NCI-H2227 (cell line): ENCODE results near the gene KRT77.
"Not testable (repeated sequence)": the region's sequence is repeated elsewhere in the genome, so short reads cannot be mapped to it uniquely, and the experiment has no call there.

Experiments used
- DNase-seq: peaks from one replicate; lab custom pipeline; 2025; ENCODE audit not compliant: unreplicated experiment; lab: John Stamatoyannopoulos, UW

KRT77 gene

DNA sequence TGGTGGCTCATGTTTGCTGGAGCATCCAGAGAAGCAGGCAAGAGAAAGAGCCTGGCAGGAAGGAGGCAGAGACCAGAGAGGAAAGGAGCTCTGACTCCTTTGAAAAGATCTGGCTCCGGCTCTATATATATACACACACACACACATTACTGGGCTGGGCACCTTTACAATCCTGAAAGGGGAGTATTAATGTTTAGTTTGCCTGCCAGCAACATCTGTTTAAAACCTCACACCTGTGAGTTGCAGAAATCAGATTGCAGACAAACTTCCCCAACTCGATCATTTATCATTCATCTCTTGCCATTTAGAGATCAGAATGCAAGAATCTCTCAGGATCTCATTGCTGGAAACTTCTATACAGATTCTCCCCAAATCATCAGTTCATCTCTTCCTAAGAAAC lies at the start of gene KRT77:
Gene KRT77, minus strand, starts transcription at position 101 of the 400 bp plus-strand sequence. Its CDS starts 90 bp downstream, at position 11.
- DNase-seq: no peak

DNA sequence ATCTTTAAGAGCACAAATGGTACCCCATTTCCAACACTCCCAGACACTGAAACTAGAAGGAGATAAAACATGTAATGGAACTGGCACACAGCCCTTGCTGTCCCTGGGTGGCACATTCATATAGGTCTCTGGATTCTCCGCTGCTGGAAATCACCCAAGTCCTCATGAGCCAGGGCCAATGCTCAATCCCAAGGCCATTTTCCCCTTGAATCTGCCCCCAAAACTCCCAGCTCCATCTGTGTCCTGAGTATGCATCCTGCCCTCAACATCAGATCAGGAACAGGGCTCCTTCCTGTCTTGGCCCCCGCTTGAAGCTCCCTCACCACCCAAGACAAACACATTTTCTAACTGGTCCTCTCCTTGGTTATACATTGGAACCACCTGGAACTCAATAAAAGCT lies 49.2 kb upstream of the KRT77 start:
- DNase-seq: no peak

DNA sequence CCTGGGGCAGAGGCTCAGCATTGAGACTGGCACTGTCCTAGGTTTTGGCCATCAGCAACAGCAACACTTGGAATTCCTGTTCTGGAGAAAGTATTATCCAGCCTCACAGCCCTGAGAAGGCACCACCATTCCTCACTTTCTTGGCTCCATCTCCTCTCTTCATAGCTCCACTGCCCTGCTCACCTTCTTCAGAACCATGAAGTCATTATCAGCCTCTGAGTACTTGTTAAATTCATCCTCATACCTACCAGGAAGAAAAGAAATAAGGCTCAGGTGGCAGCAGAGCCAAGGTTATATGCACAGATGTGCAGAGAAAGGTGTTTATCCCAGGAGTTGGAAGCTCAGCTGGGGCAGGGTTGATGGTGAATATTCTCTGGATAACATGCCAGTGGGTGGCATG lies 48.5 kb upstream of the KRT77 start:
- no peak for DNase-seq

DNA sequence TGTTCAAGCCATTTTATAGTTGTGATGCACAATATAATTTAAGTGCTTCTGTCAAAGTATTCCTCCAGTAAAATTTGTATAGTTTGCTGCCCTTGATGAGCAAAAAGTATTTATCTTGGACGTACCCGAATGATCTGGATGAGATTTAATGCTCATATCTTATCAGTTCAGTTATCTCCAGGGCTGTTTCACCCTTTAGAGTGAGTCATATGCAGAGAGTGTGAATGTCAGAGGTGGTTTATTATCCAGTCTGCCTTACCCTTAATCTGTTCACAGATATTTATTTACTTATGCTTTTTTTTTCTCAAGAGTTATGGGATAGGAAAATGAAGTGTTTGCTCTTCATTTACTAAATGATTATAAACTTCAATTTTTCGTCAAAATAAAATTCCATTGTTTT lies 47.2 kb upstream of the KRT77 start:
- not testable (repeated sequence) for DNase-seq

DNA sequence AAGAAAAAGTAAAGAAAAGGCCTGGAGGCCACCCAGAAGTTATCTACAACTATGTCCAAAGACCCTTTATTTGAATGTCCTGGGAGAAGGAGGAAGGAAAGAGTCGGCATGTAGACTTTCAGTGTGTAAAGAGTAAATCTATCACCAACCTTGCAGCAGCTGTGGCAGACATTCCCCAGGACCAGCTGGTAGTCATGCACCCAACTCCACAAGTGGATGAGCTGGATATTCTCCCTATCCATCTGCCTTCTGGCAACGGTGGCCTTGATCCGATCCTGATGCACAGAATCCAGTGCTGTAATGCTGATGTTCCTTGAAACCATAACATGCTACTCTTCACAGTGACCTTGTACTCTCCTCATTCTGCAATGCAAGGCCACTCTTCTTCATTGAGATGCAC lies 46.5 kb upstream of the KRT77 start:
- no peak for DNase-seq

DNA sequence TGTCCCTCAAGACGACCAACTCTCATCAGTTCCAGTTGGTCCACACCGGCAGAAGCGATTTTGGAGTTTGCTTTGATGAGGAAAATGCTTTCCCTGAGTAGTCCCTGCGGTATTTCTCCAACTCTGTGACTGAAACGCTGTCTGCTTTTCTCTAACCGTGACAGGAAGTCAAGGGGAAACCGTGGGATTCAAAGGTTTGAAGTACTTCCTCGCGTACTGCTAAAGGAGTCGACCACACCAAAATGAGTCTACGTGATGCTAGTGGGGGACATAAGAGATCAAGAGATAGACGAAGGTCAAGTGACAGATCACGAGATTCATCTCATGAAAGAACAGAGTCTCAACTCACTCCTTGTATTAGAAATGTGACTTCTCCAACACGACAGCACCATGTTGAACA lies 45.3 kb upstream of the KRT77 start:
- no peak for DNase-seq

DNA sequence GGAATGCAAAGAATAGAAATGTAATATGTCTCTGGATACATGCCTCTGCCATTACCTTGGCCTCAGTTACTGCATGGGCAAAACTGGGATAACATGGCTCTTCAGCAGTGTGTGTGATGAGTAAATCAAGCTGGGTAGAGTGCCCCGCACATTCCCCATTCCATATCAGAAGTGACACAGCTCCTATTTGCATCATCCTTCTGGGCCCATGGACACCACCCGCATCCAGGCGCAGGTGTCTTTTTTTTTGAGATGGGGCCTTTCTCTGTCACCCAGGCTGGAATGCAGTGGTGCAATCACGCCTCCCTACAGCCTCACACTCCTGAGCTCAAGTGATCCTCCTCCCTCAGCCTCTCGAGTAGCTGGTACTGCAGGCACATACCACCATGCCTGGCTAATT lies 42.2 kb upstream of the KRT77 start:
- no peak for DNase-seq

DNA sequence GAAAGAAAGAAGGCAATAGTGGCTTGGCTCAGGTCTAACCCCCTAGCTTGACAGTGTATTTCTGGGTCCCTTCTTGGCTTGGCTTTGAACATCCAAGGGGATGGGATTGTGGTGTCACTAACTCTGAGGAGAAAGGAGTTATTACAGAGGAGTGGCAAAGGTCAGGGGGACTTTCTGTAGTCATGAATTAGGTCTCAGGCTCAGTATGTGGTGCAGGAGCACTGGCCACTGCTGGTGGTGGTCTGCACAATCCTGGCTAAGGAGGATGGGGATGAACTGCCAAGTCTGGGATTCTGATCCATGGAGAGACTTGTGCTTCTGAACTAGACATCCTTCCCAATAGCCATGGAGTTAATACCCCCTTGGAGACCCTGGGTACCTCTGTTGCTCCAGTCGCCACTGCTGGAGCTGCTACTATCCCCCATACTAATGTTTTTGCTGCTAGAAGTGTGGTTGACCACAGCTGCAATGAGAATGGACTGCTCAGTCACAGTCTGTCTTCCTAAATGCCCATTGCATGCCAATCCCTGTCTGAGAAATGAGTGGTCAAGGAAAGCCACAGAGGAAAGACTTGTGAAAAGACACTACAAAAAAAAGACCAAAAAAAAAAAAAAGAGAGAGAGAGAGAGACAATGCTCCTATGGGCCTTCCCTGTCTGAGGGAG lies 41.3 kb upstream of the KRT77 start:
- no peak for DNase-seq

DNA sequence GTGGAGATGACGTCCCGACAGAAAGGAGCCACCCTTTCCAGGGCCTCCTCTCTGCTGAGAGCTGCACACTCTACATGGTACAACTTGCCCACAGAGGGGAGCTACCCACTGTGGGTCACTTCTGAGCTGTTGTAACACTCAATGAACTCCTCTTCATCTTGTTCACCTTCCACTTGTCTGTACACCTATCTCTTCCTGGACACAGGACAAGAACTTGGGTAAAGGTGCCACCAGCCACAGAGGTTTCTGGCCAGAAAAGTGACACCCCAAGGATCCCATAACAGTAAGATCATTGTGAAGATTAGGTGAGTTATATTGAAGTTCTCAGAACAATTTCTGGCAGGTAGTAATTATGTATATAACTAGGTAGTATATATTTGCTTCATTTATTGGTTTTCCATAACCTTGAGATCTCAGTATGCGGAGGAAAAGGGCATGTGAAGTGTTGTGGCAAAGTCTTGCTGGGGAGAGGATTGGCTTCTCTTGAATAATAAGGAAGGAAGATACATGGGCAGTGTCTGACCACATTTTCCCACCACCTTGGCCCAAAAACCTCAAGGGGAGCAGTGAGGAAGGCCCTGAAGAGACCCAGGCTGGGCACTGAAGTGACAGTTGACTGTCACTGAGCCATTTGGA lies 39.6 kb upstream of the KRT77 start:
- DNase-seq: no peak

DNA sequence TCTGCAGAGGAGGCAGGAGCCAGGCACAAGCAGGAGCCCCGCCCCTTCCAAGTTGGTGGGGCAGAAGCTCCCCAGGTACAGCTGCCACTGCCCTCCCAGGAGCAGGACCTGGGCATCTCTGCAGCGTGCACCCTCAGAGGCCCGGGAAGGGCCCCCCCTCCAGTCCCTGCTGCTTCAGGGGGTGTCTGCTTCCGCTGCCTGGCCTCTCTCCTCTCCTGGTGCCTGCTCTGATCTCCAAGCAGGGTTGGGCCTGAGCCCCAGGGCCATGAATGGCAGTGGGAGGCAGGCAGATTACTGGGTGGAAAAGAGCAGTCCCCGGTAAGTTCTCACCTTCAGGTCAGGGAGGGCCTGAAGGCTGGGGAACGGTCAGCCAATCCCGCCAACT lies 38.9 kb upstream of the KRT77 start:
- DNase-seq: no peak

DNA sequence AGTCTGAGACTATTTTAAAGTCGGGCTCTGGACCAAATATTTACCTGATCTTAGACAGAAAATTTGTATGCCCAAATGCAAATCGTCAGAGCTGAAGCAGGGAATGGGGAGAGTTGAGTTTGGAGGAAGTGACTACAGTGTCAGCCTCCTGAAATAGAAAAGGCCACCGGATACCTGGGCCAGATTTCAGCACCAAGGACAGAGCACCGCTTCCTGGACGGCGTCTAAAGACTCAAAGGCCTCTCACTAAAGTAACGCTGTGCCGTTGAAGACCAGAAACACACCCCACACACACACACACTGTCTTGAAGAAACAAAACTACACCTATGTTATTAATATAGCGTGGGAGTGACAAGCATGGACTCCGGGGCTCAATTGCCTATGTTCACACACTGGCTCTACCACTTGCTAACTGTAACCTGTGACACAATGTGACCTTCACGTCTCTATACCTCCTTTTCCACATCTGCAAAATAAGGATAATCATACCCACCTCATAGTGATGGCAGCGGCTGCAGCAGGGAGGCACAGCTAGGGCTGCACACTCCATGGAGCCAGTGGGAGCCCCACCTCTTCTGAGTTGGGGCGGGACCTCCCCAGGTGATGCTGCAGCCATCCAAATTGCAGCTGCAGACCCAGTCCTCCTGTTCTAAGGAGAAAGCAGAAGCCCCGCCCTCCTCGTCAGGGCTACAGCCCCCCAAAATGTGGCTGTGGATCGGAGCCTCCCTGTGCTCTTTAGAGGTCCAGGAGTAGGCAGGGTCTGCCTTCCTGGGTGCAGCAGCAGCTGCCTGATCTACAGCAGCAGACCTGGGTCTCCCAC lies 38.3 kb upstream of the KRT77 start:
- DNase-seq: no peak

DNA sequence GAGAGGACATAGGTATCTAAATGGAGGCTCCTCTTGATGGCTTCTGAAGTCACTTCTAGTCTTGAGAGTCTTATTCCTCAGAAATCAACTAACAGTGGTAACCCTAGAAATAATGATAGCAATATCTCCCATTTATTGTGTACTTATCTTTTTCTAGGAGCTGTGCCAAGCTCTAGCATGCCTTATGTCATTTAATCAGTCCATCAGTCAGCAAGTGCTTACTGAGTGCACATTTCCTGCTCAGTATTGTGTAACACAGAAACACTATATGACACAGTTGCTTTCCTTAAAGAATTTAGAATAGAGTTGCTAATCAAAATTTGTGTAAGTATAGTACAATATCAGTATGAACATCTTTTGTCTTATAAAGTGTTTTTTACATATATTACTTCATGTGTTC lies 37.3 kb upstream of the KRT77 start:
- no peak for DNase-seq

DNA sequence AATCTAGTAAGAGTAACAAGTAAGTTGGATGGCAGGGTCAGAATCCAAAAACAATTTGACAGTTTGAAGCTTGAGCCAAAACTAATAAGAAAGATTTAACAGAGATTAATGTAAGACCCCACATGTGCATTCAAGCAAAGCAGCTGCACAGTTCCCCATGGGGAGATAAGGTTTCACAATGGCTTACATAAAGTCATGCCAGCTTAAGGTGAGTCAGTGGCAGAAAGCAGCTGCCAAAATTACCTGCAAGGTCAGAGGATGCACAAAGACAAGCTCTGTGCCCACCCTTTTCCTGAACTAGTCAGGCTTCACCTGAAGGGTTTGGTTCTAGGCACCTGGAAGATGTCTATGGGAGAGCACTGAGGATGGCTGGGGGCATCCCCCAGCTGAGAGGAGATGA lies 36.6 kb upstream of the KRT77 start:
- no peak for DNase-seq

DNA sequence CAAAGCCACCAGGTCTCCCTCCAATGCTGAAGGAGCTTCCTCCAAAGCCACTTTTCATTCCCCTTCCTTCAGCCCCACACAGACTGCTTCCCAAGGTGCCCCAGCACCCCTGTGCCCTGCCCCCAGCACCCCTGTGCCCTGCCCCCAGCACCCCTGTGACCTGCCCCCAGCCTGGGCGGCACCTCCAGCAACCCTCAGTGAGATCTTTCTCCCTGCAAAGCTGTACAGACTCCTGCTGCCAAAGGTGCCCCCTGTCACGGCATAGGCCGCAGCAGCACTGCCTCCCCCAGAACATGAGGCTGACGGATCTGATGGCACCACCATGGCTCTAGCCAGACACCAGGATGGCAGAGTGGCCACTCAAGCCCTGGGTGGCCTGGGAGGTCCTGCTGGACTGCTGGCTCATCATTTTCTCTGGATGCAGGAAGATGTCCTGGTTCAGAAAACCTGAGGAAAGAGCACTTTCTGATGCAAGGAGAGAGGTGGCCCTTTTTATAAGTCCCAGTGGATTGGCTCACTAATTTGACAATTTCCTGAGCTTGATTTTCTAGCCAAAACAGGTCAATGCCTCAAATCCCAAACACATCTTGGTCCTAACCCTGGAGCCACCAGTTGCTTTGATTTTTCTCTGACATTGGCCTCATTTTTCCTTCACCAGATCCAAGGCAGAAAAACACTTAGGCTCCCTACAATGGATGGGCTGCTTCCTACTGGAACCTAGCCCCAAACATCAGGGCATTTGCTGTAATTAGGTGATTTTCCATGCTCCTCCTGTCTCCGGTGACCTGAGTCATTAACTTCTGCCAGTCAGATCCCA lies 32.7 kb upstream of the KRT77 start:
- no peak for DNase-seq

DNA sequence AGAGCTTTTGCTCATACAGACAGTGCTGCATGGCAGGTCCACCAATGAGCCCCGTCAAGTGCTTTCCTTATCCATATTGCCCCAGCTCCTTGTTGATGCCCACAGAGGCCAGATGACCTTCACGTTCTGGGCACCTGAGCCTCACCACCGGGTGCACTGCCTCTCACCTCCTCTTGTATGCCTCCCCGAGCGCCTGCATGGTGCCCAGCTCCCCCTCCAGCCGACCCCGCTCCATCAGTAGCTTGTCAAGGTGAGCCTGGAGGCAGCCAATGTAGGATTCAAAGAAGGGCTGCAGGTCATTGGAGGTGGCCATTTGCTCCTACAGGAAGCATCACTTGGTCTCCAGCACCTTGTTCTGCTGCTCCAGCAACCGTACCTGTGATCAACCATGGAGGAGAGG lies 31.8 kb upstream of the KRT77 start:
- no peak for DNase-seq

DNA sequence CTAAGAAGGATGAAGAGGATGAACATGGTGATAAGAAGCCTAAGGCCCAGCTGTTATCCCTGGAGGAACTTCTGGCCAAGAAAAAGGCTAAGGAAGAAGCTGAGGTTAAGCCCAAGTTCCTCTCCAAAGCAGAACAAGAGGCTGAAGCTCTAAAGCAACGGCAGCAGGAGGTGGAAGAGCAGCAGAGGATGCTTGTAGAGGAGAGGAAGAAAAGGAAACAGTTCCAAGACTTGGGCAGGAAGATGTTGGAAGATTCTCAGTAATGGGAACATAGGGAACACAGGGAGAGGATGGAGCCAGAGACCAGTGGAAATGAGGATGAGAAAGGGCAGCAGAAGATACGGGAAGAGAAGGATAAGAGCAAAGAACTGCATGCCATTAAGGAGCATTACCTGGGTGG lies 27.5 kb upstream of the KRT77 start:
- DNase-seq: no peak

DNA sequence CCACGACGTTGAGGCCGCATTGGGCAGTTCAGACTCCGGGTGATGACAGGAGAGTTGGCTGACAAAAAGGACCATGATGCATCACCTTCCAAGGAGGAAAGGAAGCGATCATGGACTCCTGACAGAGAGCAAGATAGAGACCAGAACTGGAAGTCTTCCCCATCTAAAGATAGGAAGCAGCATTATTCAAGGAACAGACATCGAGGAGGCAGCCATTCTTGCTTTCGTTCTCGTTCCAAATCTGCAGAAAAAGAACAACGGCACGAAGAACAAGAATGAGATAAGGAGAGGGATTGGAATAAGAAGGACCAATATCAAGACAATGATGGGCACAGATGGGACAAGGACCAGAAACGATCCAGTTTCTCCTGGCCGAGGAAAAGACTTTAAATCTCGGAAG lies 27.1 kb upstream of the KRT77 start:
- no peak for DNase-seq

DNA sequence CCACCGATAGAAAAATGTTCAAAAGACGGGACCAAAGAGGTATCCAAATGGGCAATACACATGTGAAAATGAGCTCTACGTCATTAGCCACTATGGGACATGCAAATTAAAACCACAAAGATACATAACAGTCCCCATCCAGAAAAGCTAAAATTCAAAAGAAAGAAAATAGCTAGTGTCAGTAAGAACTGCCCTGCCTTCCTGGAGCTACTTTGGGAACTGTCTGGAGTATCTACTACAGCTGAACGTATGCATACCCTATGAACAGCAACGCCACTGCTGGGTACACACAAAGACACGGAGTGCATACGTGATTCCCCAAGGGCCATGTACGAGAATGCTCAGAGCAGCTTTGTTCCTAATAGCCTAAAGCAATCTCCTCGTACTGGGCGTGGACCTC lies 25.8 kb upstream of the KRT77 start:
- no peak for DNase-seq

DNA sequence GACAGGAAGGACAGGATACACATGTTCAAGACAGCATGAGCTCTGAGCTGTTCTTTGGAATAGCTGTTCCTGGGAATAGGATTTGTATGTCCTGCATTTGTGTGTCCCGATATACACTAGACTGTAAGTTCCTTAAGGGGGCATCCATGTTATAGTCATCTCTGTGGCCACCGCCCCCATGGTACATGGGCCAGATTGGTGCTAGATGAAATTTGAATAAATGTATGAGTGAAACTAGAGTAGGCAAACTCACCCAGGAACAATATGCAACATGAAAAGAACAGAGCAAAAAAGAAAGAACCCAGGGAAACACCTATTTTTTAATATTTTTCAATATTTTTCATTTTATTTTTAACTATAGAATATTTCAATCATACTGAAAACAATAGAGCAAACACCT lies 25.1 kb upstream of the KRT77 start:
- no peak for DNase-seq

DNA sequence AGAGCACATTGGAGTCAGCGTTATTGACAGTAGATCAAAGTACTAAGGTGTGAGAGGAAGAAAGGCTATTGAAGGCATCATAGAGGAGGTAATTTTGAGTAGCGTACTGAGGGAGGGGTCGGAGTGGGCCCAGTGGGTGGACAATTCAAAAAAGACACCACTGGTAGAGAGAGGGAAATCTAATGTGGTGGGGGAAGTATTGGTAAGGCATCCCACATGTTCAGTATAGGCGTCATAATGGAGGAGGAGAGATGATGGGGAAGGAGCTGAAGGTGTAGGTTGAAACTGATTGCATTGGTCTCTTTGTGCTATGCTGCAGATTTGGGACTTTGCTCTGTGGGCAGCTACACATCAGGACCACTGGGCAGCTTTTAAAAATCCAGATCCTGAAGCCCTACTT lies 23.7 kb upstream of the KRT77 start:
- DNase-seq: no peak

DNA sequence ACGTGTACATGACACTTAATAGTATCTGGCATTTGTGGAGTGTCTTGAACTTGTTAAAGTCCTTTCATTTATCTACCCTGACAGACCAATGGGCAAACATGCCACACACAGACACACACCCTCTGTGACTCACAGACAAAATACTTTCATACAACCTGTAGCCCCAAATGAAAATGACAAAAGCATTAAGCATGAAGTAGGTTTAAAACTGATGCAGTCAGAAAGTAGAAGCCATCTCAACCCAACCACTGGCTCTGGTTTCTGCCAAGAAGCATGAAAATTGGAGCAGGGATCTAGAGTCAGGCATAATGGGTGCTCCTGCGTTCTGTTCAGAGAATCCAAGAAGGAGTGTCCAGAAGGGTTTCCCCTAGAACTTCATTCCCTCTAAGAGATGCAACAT lies 23.1 kb upstream of the KRT77 start:
- DNase-seq: no peak

DNA sequence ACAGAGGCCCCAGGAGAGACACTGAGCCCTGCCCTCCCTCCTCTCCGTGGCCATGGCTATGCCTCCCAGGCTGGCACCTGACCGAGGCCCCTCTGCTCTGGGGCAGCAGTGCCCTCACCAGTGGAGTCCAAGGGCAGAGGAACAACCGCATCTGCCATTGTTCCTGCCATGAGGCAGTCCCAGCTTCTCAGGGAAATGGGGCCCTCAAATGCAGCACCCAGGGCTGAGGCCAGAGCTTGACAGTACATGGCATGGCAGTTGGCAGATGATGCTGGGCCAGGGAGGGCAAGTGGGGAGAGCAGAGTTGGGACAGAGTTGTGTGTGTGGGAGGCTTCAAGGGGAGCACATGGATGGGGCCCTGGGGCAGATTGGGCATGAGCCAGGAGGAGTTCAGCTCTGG lies 21.1 kb upstream of the KRT77 start:
- no peak for DNase-seq
